Endothelial cell of hepatic sinusoid (primary cell): ENCODE measurements around the gene PDCD4.

Source experiments
- in situ Hi-C: cut with HindIII; loops from 2 replicates; pipeline ENCODE4 v1.10.0; 2017; ENCODE audit warnings: low sequenced_read_pairs

PDCD4 gene

GRCh38 chr10:110916554-110917346 is 45.0 kb downstream of the PDCD4 start:
- in situ Hi-C loops: no loop called here

DNA sequence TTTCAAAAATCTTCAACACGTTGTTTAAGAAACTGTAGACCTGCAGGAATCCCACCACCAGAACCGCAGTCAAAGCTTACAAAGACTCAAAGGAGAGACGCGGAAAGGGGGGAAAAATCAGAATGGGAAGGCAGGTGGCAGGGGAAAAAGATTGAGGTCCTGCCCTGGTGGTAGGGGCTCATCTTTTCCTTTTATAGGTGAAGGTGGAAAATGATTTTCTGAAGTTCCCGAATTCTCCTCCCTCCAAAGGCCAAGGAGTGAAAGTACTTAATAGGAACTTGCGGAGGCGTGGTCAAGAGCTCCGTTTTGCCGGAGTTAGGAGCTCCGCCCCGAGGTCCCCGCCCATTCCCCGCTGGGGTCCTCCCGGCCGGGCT is 46.5 kb downstream of the PDCD4 start:
- in situ Hi-C loops: no loop called here

GRCh38 chr10:110918643-110919348 is 47.1 kb downstream of the PDCD4 start, which contains the start of gene BBIP1:
Gene BBIP1, minus strand, starts transcription at chr10:110919180. Its CDS starts 1,023 bp downstream, at chr10:110918157.
- in situ Hi-C loops: no loop called here

DNA sequence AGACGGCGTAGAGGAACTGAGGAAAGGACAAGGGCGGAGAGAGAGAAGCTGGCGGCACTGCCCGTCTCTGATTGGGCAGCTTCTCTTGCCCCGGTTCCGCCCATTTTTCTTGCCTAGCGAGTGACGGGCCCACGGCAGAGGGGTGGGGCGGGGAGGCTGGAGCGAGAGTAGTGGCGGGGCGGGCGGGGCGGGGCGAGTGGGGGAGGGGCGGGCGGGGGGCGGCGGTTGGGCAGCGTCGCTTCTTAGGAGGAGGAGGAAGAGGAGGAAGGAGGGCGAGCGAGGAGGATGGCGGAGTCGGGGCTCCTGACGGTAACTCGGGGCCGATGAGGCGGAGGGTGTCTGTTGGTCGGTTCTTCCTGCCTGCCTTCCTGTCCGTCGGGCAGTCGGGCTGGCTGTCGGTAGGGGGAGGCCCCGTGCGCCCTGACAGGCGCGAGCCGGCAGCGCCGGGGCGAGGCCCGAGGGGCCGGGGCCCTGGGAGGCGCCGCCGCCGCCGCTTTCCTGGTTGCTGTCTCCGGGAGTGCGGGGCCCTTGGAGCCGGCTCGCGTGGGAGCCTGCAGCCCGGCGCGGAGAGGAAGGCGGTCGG is 47.7 kb downstream of the PDCD4 start, which contains the start of gene SHOC2:
TSS of gene SHOC2 (plus strand) at position 256 of the 583 bp plus-strand sequence. CDS start 44,755 bp downstream, outside the sequence.
- in situ Hi-C loops: no loop called here

GRCh38 chr10:110919971-110920881 is 48.5 kb downstream of the PDCD4 start:
- in situ Hi-C loops: no loop called here

DNA sequence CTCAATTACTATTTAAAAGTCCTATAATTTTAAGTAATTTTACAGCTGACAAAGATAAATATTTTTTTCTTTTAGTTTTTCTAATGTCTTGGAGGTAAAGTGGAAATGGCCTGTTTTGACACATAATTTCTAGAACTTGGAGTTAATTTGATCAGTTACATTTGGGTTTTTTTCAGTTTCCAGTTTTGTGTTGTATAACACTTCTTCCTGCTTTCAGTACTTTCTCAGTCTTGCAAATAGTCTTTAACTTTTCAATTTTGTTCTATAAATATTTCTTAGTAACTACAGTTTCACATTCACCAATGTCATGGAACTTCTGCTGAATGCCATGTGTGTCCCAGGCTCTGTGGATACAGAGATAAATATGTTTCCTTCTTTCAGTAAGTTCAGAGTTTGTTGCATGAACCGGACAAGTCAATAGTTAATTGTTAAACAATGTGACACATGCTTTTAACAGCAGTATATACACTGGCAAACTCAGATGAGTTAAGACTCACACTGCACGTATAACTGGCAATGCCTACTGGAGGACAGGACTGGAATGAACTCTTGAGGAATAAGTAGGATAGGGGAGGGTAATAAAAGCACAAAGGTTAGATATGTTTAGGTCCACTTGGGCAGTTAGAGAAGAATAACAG is 52.2 kb downstream of the PDCD4 start:
- in situ Hi-C loops: no loop called here

DNA sequence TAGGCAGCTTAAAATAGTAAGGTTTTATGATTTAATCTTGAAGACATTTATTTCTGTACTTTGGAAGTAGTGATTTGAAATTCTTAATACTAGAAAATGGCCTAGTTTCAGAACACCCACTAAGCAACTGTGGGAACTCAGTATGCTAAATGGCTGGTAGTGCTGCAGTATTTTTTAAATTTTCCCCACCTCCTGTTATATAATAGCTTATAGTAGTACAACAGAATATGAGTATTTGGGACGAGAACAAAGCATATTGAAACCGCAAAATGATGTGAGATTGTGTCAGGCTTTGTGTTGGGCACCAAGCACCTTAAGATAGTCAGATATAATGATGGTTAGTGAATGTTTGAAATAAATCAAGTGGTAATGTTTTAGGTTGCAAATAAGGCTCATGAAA is 55.7 kb downstream of the PDCD4 start:
- in situ Hi-C loops: no loop called here

DNA sequence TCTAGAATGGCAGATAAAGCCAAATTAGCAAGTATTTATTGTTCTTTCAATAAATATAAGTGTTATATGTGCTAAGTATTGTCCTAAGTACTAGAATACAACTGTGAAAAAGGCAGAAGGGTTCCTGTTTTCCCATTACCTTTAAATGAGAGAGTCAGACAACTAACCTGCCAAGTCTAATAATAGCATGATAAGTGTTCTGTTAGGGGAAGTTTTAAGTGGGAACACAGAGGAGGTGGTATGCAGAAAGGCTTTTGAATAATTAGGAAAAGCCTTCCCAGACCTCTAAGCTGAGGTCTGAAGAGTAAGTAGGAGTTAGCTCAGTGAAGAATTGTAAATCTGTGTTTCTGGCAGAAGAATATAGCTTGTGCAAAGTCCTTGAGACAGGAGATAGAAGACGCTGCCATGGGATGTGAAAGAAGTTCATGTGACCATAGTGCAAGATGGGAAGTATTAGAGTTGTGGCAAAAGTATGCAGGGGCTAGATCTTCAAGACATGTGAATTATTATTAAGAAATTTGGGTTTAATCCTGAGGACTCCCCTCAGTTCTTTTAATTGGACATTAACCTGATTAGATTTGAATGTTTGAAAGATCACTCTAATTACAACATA is 60.1 kb downstream of the PDCD4 start:
- in situ Hi-C loops: no loop called here

GRCh38 chr10:110932505-110933180 is 60.9 kb downstream of the PDCD4 start:
- in situ Hi-C loops: no loop called here

- in situ Hi-C loops: no loop called here
These were observed 65.0 kb downstream of the PDCD4 start for GRCh38 chr10:110936757-110937156.

- in situ Hi-C loops: no loop called here
These were observed 67.7 kb downstream of the PDCD4 start for GRCh38 chr10:110939419-110939818.

- in situ Hi-C loops: no loop called here
These were observed 73.2 kb downstream of the PDCD4 start for GRCh38 chr10:110944792-110945396.

- in situ Hi-C loops: no loop called here
These were observed 74.8 kb downstream of the PDCD4 start for GRCh38 chr10:110946496-110946895.

GRCh38 chr10:110947061-110947595 is 75.4 kb downstream of the PDCD4 start:
- in situ Hi-C loops: no loop called here
